Activated naive CD4-positive, alpha-beta T cell treated with anti-CD3 and anti-CD28 coated beads for 36 hours (primary cell): ENCODE results near the gene KCNQ2. TPM values are rescaled to one million over a fixed set of nuclear protein-coding genes. Genes with fewer than 3 reads are reported as not detected.

Experiments
- CTCF ChIA-PET: fragments of 350-600 bp; sonication (Branson Sonifier 250); formaldehyde crosslinking; loops from one replicate; lab custom pipeline; 2021; ENCODE audit warnings: antibody characterized with exemption; lab: Charles Lee
- DNase-seq: peaks from one replicate; pipeline ENCODE4 v3.0.0-alpha.2; 2020
- H3K27ac Mint-ChIP-seq: one replicate; pipeline ENCODE4 v1.8.0; 2021; ENCODE audit warnings: mild to moderate bottlenecking, mixed read lengths
- H3K27me3 Mint-ChIP-seq: one replicate; pipeline ENCODE4 v1.8.0; 2021; ENCODE audit warnings: low read depth, mixed read lengths
- H3K36me3 Mint-ChIP-seq: one replicate; pipeline ENCODE4 v1.8.0; 2021; ENCODE audit warnings: low read depth, mixed read lengths
- H3K4me1 Mint-ChIP-seq: one replicate; pipeline ENCODE4 v1.8.0; 2021; ENCODE audit warnings: low read depth, mixed read lengths
- H3K4me3 Mint-ChIP-seq: one replicate; pipeline ENCODE4 v1.8.0; 2021; ENCODE audit warnings: mild to moderate bottlenecking, moderate library complexity, mixed read lengths
- H3K9me3 Mint-ChIP-seq: one replicate; pipeline ENCODE4 v1.8.0; 2021; ENCODE audit warnings: mixed read lengths
- intact Hi-C: fragments of 100-400 bp; cut with micrococcal nuclease; formaldehyde crosslinking; loops from one replicate; pipeline ENCODE4 v1.15.1; 2023
- total RNA-seq, 2 experiments: library from RNA; stranded (reverse); gene quantifications; one replicate each; pipeline ENCODE4 v1.2.3, GENCODE V29; 2021

KCNQ2 gene
- total RNA-seq, 2 experiments from 2014 or later, result not detected

DNA sequence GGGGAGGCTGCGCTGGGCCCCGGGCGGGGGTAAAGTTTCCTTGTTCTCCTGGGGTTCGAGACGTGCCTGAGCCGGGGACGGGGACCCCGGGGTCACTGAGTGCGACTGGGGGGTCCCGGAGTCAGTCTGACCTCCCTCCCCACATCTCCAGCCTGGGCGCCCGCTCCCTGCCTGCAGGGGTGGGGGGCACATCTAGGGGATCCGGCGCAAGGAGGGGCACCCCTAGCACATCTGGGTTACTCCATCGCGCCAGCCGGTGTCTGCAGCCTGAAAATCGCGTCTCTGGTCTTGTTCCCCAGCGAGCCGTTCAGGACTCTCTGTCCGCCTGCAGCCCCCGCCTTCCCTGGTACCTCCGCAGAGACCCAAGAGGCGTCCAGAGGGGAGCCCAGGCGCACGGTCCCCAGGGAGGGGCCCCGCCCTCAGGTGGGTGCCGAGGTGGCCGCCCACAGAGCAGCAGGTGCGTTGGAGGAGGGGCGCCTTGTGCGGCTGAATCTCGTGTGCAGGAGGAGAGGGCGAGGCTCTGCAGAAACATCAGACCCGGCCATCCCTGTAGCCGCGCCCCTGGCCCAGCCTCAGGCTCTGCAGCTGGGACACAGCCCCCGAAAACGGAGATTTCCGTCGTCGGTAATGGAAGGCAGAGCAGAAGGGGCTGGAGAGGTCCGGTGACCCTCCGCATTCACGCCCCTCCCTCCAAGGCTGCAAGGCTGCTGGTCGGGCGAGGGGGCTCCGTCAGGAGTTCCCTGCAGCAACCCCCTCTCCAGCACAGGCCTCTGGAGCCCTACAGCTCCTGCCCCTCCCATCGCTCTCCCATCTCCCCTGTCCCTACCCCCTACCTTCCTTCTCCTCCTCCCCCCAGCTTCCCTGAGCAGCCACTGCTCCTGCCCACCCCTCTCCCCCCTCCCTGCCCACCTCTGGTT is 110.7 kb downstream of the KCNQ2 start:
- H3K4me3 Mint-ChIP-seq, result no peak overlapping the region

DNA sequence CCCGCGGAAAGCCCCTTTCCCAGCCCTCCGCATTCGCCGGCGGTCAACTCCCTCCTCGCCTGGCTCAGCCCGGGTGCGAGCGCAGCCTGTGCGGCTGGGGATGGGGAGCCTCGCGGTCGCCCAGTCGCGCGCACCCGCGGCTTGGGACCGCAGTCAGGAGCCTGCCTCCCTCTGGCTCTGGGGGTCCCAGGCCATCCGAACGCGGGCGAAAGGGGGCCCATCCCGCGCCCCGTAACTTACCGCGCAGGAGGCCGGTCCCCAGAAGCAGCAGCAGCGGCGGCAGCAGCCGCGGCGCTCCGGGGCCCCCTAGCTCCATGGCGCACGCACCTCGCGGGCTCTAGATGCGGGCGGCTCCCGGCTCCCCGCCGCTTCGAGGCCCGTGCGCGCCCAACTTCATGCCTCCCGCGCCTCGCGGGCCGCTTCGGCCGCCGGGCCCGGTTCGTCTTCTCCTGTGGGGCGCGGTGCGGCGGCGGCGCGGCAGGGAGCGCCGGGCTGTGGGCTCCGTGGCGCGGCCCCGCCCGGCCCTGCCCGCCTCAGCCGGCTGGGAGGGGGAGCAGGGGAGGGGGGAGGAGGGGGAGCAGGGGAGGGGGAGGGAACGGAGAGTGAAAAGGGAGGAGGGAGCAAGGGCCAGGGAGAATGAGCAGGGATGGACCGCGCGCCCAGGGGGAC is 111.5 kb downstream of the KCNQ2 start, which contains the start of gene CHRNA4:
Gene CHRNA4 (minus strand): TSS at position 500 of the 669 bp plus-strand sequence. CDS start 184 bp downstream, at position 316.
- H3K36me3 Mint-ChIP-seq, result no peaks in the 10 kb centered on the region
- intact Hi-C loops, result no loop called here
- peaks cover 2% of the 10 kb centered on the region for H3K4me1 Mint-ChIP-seq
- H3K9me3 Mint-ChIP-seq, result no peaks in the 10 kb centered on the region
- H3K27me3 Mint-ChIP-seq, result peaks cover 19% of the 10 kb centered on the region
- no peak for DNase-seq
- H3K27ac Mint-ChIP-seq, result no peak within 1 kb of the TSS
- H3K4me3 Mint-ChIP-seq, result no peak within 1 kb of the TSS
- CTCF ChIA-PET, result no interaction called here

More for the DNA sequence above, 110.7 kb downstream of the KCNQ2 start:
- peaks cover 23% of the 10 kb centered on the region for H3K27me3 Mint-ChIP-seq
- no peaks in the 10 kb centered on the region for H3K36me3 Mint-ChIP-seq
- H3K4me1 Mint-ChIP-seq, result peaks cover 2% of the 10 kb centered on the region
- DNase-seq, result no peak
- CTCF ChIA-PET, result interaction anchor here (0.7 to 0.9 kb wide), 2 partner anchors 141 to 161 kb away, joined by 4 to 5 read pairs; no protein-coding TSS in a partner anchor
- no peaks in the 10 kb centered on the region for H3K9me3 Mint-ChIP-seq
- intact Hi-C loops, result no loop called here
- no peak overlapping the region for H3K27ac Mint-ChIP-seq

DNA sequence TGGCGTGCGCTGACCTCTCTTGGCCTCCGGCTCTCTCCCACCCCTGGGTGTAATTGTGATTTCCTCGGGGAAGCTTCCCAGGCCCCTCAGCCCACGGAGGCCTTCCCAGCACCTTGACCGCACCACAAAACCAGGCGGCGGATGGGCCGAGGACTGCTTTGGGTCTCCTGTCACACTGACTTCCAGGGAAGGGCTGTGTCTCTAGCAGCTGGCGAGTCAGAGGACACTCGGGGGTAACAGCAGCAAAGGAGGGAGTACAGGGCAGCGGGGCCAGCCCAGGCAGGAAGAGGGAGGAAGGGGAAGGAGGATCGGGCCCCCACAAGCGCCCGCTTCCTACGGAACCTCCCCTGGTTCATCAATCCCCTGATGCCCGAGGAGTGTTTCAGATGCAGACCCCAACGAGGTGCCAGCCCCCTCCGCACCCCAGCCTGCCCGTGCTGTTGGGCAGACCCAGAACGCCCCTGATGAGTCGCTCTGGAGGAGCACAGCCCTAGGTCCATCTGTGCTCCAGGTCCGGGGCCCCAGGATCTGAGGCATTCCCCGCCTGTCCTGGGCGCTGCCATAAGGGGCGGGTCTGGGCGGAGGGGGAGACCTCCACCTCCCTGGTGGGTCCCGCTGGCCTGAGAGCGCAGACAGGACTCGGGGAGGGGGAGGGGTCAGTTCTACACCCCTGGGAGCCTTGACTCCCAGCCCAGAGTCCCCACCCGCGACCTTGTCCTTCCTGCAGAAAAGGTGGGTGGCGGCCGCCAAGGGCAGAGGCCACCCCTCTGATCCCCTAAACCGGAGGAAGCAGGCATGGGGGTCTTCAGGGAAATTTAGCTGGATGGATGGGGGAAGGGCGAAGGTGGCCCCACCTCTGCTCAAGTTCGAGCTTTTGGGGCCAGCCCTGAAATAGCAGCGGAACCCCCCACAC is 112.3 kb downstream of the KCNQ2 start:
- intact Hi-C loops, result no loop called here
- Mint-ChIP-seq H3K27me3 (peaks cover 19% of the 10 kb centered on the region), H3K27ac (no peak overlapping the region), H3K36me3 (no peaks in the 10 kb centered on the region), H3K4me3 (no peak overlapping the region), H3K4me1 (peaks cover 2% of the 10 kb centered on the region), H3K9me3 (no peaks in the 10 kb centered on the region)
- CTCF ChIA-PET, result no interaction called here
- DNase-seq, result no peak

DNA sequence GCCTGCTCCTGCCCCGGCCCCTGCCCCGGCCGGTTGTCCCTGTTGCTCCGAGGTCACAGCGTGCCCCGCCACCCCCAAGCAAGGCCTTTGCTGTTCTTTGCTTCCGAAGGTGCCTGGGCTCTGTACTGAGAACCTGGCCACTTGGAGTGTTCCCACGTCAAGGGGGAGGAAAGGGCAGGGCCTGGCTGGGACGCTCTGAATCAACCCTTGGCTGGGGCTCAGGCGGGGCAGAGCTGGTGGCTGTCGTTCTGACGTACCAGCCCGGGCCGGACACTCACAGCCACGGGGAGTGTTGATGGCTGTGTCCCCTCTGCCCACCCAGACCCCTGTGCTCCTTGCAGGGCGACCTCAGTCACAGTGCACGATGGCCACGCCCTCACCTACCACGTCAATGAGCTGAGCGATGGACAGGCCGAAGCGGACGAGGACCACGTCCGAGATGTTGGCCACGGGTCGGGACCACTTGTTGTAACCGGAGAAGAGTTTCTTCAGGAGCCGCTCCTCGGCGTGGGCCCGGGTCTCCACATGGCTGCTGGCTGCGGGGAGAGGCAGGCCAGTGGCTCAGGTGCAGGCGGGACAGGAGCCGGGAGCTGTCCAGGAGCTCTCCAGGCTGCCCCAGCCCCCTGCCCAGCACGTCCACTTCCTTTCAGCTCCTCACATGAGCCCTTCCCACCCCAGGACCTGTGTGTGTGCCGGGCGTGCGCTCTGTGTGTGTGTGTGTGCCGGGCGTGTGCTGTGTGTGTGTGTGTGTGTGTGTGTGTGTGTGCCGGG is 113.1 kb downstream of the KCNQ2 start:
- no peak overlapping the region for H3K27ac Mint-ChIP-seq
- no peak for DNase-seq
- peaks cover 2% of the 10 kb centered on the region for H3K4me1 Mint-ChIP-seq
- CTCF ChIA-PET, result no interaction called here
- H3K9me3 Mint-ChIP-seq, result no peaks in the 10 kb centered on the region
- intact Hi-C loops, result no loop called here
- H3K4me3 Mint-ChIP-seq, result no peak overlapping the region
- H3K36me3 Mint-ChIP-seq, result no peaks in the 10 kb centered on the region
- peaks cover 23% of the 10 kb centered on the region for H3K27me3 Mint-ChIP-seq

DNA sequence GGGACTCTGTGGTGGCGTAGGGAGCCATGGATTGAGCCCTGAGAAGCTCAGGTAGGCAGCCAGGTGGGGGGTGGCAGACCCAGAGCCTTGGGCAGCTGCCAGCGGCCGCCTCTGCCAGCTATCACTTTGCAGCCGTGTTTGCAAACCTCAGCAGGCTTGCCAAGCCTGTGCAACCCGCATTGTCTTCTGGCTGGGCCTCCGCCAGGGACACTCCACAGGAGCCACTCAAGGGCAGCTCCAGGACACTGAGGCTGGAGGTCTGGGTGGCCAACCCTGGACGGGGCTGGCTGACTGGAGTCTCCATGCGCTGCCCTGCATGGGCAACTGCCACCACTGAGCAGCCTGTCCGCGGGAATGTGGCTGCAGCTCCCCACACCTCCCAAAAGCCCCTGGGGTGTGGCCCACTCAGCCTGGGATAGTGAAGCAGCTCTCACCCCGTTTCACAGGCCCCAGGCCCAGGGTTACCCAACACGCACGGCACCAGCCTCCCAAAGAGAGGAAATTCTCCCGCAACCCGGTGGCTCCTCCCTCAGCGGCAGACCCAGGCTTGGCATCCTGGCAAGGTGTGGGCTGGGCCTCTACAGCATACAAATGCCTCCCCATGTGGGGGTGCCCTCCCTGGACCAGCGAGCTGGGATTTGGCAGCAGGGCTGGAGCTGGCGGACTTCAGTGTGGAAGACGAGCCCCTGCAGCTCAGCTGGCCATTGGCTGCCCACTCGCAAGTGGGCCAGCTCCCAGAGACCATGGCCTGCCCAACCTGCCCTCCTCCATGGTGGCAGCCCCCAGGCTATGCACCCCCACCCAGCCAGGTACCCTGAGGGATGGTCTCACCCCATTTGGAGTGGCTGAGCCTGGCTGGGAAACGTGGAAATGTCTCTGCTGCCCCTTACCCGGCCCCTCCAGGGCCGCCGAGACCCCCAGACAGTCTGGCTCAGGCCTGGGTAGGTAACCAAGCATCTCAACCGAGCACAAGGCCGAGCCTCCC is 114.2 kb downstream of the KCNQ2 start:
- Mint-ChIP-seq H3K27me3 (peaks cover 23% of the 10 kb centered on the region), H3K4me3 (no peak overlapping the region), H3K4me1 (peaks cover 2% of the 10 kb centered on the region), H3K9me3 (no peaks in the 10 kb centered on the region), H3K36me3 (no peaks in the 10 kb centered on the region), H3K27ac (no peak overlapping the region)
- intact Hi-C loops, result no loop called here
- no peak for DNase-seq
- CTCF ChIA-PET, result no interaction called here

DNA sequence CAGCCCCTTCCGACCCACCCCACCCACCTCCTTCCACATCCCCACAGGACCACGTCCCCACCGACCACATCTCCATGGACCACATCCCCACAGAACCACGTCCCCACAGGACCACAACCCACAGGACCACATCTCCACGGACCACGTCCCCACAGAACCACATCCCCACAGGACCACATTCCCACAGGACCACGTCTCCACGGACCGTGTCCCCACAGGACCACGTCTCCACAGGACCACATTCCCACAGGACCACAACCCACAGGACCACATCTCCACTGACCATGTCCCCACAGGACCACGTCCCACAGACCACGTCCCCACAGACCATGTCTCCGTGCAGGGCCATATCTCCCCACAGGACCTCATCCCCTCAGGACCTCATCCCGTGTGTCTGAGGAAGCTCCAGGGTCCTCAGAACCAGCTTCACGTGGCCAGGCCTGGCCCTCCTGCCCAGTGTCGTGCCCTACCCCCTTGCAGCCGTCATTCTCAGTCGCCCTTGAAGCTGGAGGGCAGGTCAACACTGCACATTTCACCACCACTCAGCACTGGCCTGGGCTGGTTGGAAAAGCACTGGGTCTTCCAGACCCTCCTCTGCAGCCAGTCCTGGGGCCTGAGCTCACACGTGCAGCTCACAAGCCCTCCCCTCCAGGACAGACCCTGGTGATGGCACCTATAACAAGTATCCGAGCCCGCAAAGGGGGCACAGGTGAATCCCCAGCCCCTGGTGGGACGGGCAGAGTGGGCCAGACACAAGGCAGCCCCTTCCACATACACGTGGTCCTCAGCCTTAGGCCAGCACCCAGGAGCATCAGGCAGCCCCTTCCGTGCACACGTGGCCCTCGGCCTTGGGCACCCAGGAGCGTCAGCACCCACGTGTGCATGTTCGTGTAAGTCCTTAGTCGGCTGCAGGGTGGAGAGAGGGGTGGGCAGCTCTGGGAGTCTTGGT is 115.2 kb downstream of the KCNQ2 start:
- Mint-ChIP-seq H3K9me3 (no peaks in the 10 kb centered on the region), H3K27me3 (peaks cover 15% of the 10 kb centered on the region), H3K4me1 (peaks cover 2% of the 10 kb centered on the region), H3K36me3 (no peaks in the 10 kb centered on the region), H3K27ac (no peak overlapping the region), H3K4me3 (no peak overlapping the region)
- CTCF ChIA-PET, result no interaction called here
- intact Hi-C loops, result no loop called here
- no peak for DNase-seq

DNA sequence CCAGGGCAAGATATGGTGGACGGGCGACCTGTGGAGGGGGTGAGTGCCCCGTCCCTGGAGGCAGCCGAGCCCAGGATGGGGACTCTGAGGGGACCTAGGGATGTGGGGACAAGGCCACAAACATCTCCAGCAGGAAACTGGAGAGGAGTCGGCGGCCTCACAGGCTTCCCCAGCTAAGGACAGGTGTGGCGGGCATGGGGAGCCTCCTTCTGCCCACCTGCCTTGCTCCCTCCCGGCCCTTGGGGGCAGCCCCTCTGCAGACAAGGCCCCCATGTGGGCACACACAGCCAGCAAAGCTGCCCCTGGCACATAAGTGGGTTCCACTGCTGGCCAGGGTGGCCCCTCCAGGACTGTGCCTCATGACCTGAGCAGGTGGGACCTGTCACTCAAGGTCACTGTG is 115.9 kb downstream of the KCNQ2 start:
- no peak for DNase-seq
- Mint-ChIP-seq H3K9me3 (no peaks in the 10 kb centered on the region), H3K4me3 (no peak overlapping the region), H3K27ac (no peak overlapping the region), H3K4me1 (peaks cover 2% of the 10 kb centered on the region), H3K36me3 (no peaks in the 10 kb centered on the region), H3K27me3 (peaks cover 15% of the 10 kb centered on the region)
- intact Hi-C loops, result no loop called here
- CTCF ChIA-PET, result no interaction called here

DNA sequence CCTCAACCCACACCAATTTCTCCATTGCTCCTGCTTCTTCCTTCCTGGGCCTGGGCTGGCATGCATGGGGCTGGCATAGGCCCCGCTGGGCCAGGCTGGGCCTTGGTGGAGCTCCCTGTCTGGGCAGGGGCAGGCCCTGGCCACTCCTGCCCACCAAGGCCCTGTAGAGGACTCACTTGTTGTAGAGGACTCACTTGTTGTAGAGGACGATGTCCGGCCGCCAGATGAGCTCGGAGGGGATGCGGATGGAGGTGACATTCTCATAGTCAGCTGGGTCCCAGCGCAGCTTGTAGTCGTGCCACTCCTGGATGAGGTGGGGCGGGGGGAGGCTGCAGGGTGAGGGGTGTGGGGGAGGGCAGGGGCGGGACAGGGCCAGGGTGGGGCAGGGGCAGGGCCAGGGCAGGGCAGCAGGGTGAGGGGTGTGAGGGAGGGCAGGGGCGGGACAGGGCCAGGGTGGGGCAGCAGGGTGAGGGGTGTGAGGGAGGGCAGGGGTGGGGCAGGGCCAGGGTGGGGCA is 116.6 kb downstream of the KCNQ2 start:
- Mint-ChIP-seq H3K4me3 (no peak overlapping the region), H3K36me3 (no peaks in the 10 kb centered on the region), H3K4me1 (peaks cover 2% of the 10 kb centered on the region), H3K27ac (no peak overlapping the region), H3K9me3 (no peaks in the 10 kb centered on the region), H3K27me3 (peaks cover 15% of the 10 kb centered on the region)
- CTCF ChIA-PET, result no interaction called here
- intact Hi-C loops, result no loop called here
- DNase-seq, result no peak

DNA sequence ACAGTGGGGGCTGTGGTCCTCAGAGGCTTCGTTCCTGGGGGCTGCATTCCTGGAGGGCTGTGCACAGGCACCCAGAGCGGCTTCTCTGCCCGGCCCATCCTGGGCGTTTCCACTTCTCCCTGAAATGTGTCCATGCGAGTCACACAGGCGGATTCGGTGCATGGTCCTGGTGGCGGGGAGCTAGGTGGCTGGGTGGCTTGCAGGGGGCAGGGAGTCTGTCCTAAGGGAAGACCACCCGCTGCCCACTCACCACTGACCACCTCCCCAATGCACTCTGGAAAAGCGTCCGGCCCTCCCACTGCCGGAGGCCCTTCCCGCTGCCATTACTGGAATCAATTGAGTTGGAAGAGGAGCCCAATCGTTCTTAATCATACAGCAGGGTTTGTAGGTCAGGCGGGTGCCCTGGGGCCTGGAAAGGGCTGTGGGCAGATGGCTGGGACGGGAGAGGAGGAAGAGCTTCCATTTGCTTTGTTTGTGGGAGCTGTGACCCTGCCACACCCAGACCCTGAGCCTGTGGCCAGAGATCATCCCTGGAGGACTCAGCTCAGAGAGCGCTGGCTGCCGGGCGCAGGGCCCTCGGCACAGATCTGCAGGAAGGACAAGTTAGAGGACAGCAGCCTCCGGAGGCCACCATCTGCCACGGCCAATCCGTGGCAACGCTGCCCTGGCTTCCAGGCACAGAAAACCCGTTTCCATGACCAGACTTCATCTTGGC is 117.7 kb downstream of the KCNQ2 start:
- DNase-seq, result no peak
- Mint-ChIP-seq H3K36me3 (no peaks in the 10 kb centered on the region), H3K27ac (no peak overlapping the region), H3K4me1 (no peaks in the 10 kb centered on the region), H3K9me3 (no peaks in the 10 kb centered on the region), H3K4me3 (no peak overlapping the region), H3K27me3 (peaks cover 12% of the 10 kb centered on the region)
- intact Hi-C loops, result no loop called here
- CTCF ChIA-PET, result no interaction called here
